Testis (tissue), 3 donors: ENCODE data around the gene C13orf46. TPM values are rescaled to one million over a fixed set of nuclear protein-coding genes. Genes with fewer than 3 reads are reported as not detected.
"Not testable (repeated sequence)": the region's sequence is repeated elsewhere in the genome, so short reads cannot be mapped to it uniquely, and the experiment has no call there.

Experiments
- DNase-seq: peaks from one replicate; pipeline ENCODE4 v3.0.0-alpha.2; 2019
- H3K27ac ChIP-seq, 2 donors: fragments of 200-600 bp; sonication (generic); one replicate each; pipeline ENCODE4 v1.5.1; 2019
- H3K27me3 ChIP-seq: fragments of 200-600 bp; sonication (generic); one replicate; pipeline ENCODE4 v1.5.1; 2019
- H3K36me3 ChIP-seq: fragments of 200-600 bp; sonication (generic); one replicate; pipeline ENCODE4 v1.5.1; 2017; ENCODE audit warnings: low read depth; ENCODE audit errors: missing control alignments
- H3K4me1 ChIP-seq: fragments of 200-600 bp; sonication (generic); one replicate; pipeline ENCODE4 v1.5.1; 2019
- H3K4me3 ChIP-seq, 2 donors: fragments of 200-600 bp; sonication (generic); one replicate each; pipeline ENCODE4 v1.5.1; 2017 to 2019
- H3K9me3 ChIP-seq: fragments of 200-600 bp; sonication (generic); one replicate; pipeline ENCODE4 v1.5.1; 2017
- POLR2A ChIP-seq: fragments of 450-650 bp; IDR thresholded peaks from one replicate; pipeline ENCODE4 v1.6.1; 2017; ENCODE audit warnings: antibody characterized with exemption, mild to moderate bottlenecking, moderate library complexity
- WGBS, 2 donors: methylation state at CpG; one replicate each; pipeline ENCODE4 v1.1.5; 2018; 5-methylcytosine and 5-hydroxymethylcytosine counted together
- intact Hi-C: fragments of 100-400 bp; cut with DNase I; formaldehyde crosslinking; loops from one replicate; pipeline ENCODE4 v1.15.1; 2023; ENCODE audit warnings: low total_unique reads
- polyA plus RNA-seq: library from polyadenylated mRNA; stranded (reverse); fragments of 350-450 nt; fragmentation: Illumina TruSeq; extraction: RNeasy Lipid Tissue Mini Kit (QIAGEN cat#74804); gene quantifications from one replicate; pipeline ENCODE4 v1.2.3, GENCODE V29; 2014; ENCODE audit warnings: low read depth, low replicate concordance; ENCODE audit not compliant: insufficient read depth
- total RNA-seq, 2 donors: library from RNA; depleted of rRNA; stranded (reverse); fragments of >200 nt; gene quantifications; one replicate each; pipeline ENCODE4 v1.2.3, GENCODE V29; 2016
- TF ChIP-seq, protein P1 (sequence below), 3 experiments: fragments of 450-650 bp in 2 of 3; fragments of 200-600 bp in 1 of 3; sonication (generic) in 1 of 3; IDR thresholded peaks; one replicate each; pipeline ENCODE4 v1.5.1; 2016 to 2019; ENCODE audit warnings: antibody characterized with exemption in 3 of 3, mild to moderate bottlenecking in 2 of 3, moderate library complexity in 1 of 3

Gene C13orf46
- total and polyA plus RNA-seq, 3 donors from 2014 or later: 2.9 to 28.4 (median 5.5) TPM

DNA sequence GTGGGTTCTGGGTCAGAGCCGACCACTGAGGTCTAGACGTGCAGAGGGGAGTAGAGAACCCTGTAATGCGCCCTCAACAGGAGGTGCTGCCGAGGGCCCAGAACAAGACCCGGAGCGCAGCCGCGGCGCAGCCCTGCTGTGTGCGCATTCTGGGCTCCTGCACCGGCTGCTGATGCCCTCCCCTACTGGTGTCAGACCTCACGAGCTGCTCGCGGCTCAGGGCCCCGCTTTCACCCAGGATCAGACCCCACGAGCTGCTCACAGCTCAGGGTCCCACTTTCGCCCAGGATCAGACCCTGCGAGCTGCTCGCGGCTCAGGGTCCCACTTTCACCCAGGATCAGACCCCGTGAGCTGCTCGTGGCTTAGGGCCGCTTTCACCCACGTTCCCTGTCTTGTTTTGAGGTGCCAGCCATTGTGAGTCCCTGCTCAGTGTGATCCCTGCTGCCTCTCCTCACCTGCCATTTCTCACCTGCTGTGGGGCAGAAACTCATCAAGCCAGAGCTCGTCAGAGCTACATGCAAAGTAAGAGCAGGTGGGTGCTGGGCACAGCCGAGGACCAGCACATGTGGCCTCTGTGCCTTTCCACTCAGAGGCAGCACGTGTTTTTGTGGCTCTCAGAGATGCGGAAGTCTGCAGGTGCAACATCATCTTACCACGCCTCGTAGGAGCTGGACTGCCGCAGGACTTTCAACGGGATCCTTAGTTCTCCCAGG is 47.0 kb upstream of the C13orf46 start:
- intact Hi-C loops: no loop called here
- no peaks in the 10 kb centered on the region for H3K36me3 ChIP-seq
- WGBS, 2 donors: 92 to 97% methylated on average over 16 to 32 of the region's 32 CpGs

DNA sequence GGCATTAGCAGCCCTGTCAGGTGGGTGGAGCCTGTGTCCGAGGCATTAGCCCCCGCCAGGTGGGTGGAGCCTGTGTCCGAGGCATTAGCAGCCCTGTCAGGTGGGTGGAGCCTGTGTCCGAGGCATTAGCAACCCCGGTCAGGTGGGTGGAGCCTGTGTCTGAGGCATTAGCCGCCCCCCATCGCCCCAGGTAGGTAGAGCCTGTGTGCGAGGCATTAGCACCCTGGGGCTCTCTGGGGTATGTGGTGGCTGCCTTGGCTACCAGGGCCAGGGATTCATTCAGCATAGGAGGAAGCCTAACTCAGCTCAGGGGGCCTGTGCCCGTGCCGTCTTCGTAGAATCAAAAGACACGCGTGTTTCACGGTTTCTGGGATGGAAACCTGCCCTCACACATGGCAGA is 46.3 kb upstream of the C13orf46 start:
- H3K27me3 ChIP-seq, H3K9me3 ChIP-seq, H3K4me1 ChIP-seq, H3K4me3 ChIP-seq, intact Hi-C loops, DNase-seq, H3K27ac ChIP-seq, H3K36me3 ChIP-seq: not testable (repeated sequence)
- WGBS, 2 donors: 93 to 100% methylated on average over 6 to 9 of the region's 14 CpGs

More for the DNA sequence above, 47.0 kb upstream of the C13orf46 start:
- DNase-seq: no peak
- Histone ChIP-seq H3K27ac (no peak overlapping the region), H3K9me3 (no peaks in the 10 kb centered on the region), H3K27me3 (no peaks in the 10 kb centered on the region), H3K4me3 (no peak overlapping the region), H3K4me1 (peaks cover 6% of the 10 kb centered on the region)
- no peak for TF ChIP-seq POLR2A

DNA sequence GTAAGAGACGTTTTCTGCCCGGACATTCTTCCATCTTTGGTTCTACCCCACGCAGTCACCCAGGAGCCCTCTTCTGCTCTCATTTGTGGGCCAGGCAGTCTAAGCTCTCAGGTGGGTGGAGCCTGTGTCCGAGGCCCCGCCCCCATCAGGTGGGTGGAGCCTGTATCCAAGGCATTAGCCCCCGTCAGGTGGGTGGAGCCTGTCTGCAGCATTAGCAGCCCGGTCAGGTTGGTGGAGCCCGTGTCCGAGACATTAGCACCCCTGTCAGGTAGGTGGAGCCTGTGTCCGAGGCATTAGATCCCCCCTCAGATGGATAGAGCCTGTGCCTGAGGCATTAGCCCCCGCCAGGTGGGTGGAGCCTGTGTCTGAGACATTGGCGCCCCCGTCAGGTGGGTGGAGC is 45.5 kb upstream of the C13orf46 start:
- no peaks in the 10 kb centered on the region for H3K4me1 ChIP-seq
- TF ChIP-seq, protein P1, sequence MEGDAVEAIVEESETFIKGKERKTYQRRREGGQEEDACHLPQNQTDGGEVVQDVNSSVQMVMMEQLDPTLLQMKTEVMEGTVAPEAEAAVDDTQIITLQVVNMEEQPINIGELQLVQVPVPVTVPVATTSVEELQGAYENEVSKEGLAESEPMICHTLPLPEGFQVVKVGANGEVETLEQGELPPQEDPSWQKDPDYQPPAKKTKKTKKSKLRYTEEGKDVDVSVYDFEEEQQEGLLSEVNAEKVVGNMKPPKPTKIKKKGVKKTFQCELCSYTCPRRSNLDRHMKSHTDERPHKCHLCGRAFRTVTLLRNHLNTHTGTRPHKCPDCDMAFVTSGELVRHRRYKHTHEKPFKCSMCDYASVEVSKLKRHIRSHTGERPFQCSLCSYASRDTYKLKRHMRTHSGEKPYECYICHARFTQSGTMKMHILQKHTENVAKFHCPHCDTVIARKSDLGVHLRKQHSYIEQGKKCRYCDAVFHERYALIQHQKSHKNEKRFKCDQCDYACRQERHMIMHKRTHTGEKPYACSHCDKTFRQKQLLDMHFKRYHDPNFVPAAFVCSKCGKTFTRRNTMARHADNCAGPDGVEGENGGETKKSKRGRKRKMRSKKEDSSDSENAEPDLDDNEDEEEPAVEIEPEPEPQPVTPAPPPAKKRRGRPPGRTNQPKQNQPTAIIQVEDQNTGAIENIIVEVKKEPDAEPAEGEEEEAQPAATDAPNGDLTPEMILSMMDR (IDR thresholded peaks at IDR 0.05): no peak
- TF ChIP-seq POLR2A: no peak
- H3K27me3 ChIP-seq: no peaks in the 10 kb centered on the region
- H3K36me3 ChIP-seq: no peaks in the 10 kb centered on the region
- no peak overlapping the region for H3K4me3 ChIP-seq
- H3K9me3 ChIP-seq: no peaks in the 10 kb centered on the region
- intact Hi-C loops: no loop called here
- 73 to 77% methylated on average over 5 to 13 of the region's 13 CpGs for whole genome bisulfite sequencing, 2 donors
- peak; percentile 63 for DNase-seq
- no peak overlapping the region for H3K27ac ChIP-seq

DNA sequence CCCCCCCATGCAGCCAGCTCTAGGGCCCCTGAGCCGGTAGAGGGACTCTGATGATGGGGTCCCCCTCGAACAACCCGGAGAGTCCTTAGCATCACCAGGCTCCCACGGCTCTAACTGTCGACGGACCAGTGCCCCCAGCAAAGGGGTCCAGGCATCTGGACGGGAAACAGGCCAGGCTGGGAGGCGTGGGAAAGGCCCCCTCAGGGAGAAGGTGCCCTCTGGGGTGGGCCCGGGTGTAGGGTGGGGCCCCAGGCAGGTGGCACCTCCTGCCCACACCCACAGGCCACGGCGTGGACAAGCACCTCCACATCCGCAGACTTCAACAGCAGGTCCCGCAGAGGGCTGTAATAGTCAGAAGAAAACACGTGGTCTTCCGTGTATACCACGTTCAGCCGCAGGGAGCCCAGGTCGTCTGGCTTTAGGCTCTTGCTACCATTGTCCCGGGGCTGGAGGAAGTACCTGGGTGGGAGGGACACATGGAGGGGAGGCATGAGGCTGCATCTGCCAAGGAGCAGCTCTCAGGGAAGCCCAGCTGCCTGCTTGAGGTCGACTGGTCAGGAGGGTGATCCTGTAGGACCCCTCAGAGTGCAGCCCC is 44.7 kb upstream of the C13orf46 start:
- Histone ChIP-seq H3K4me1 (no peaks in the 10 kb centered on the region), H3K27ac (no peak overlapping the region), H3K9me3 (no peaks in the 10 kb centered on the region), H3K4me3 (no peak overlapping the region), H3K27me3 (no peaks in the 10 kb centered on the region), H3K36me3 (no peaks in the 10 kb centered on the region)
- no peak for DNase-seq
- intact Hi-C loops: no loop called here
- 79 to 88% methylated on average over 15 to 20 of the region's 20 CpGs for WGBS, 2 donors
- no peak for TF ChIP-seq POLR2A
- TF ChIP-seq, protein P1 (IDR thresholded peaks at IDR 0.05): no peak

DNA sequence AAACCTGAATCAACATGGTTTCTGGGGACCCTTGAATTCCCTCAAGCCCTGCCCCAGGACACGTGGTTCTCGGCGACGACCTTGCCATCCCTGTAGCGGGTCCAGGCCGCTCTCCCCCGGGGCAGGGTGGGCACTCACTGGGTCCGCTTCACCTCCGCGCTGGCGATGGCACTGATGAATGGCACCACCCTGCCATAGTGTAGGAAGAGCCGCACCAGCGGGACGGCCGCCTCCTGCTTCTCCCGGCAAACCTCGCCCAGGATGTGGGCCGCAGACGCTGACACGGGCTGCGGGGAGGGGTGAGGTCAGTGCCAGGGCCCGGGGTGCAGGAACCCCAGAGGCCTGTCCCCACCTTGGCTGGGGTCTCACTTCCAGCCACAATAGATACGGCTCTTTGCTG is 44.1 kb upstream of the C13orf46 start:
- H3K27me3 ChIP-seq: no peaks in the 10 kb centered on the region
- H3K36me3 ChIP-seq: no peaks in the 10 kb centered on the region
- H3K27ac ChIP-seq: no peak overlapping the region
- TF ChIP-seq POLR2A: no peak
- TF ChIP-seq, protein P1 (IDR thresholded peaks at IDR 0.05): no peak
- 92 to 95% methylated on average over 23 of the region's 23 CpGs for WGBS, 2 donors
- intact Hi-C loops: no loop called here
- H3K9me3 ChIP-seq: no peaks in the 10 kb centered on the region
- no peak overlapping the region for H3K4me3 ChIP-seq
- H3K4me1 ChIP-seq: no peaks in the 10 kb centered on the region
- no peak for DNase-seq
